Measurements from ENCODE around the gene ADGRA3.

- TF ChIP-seq POLR2A (IDR thresholded peaks at IDR 0.05) (no peak), CTCF (IDR thresholded peaks at IDR 0.05) (no peak)
Observed at GRCh38 chr4:22485737-22486136, 30.1 kb downstream of the ADGRA3 start.
